ENCODE data around the gene THEMIS2.

THEMIS2 gene

DNA sequence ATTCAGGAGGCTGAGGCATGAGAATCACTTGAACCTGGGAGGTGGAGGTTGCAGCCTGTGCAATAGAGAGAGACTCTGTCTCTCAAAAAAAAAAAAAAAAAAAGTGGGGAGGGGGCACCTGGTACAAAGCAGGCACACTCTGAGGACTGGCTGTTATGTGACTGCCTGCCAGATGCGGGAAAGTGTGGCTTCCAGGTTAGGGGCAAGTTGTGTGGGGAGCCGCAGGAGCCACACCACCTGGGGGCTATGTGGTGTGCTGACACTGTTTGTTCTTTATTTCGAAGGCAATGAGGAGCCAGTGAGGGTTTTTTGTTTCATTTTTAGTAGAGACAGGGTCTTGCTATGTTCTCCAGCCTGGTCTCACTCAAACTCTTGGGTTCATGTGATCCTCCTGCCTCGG is 5.7 kb downstream of the THEMIS2 start:
- no peak overlapping the region for H3K4me3 ChIP-seq (ENCODE audit: severe bottlenecking)
- H3K36me3 ChIP-seq (ENCODE audit: low read depth) = no peaks in the 10 kb centered on the region
- ATAC-seq (ENCODE audit: low read depth) (no peak), DNase-seq (ENCODE audit: low spot score) (no peak)
- no peaks in the 10 kb centered on the region for H3K27me3 ChIP-seq (ENCODE audit: insufficient read depth, poor library complexity, severe bottlenecking)
- peaks cover 8% of the 10 kb centered on the region for H3K4me1 ChIP-seq (ENCODE audit: insufficient read depth, poor library complexity, severe bottlenecking)
- no peaks in the 10 kb centered on the region for H3K9me3 ChIP-seq (ENCODE audit: severe bottlenecking)
- no peak overlapping the region for H3K27ac ChIP-seq (ENCODE audit: poor library complexity, severe bottlenecking)
- TF ChIP-seq, protein P1, sequence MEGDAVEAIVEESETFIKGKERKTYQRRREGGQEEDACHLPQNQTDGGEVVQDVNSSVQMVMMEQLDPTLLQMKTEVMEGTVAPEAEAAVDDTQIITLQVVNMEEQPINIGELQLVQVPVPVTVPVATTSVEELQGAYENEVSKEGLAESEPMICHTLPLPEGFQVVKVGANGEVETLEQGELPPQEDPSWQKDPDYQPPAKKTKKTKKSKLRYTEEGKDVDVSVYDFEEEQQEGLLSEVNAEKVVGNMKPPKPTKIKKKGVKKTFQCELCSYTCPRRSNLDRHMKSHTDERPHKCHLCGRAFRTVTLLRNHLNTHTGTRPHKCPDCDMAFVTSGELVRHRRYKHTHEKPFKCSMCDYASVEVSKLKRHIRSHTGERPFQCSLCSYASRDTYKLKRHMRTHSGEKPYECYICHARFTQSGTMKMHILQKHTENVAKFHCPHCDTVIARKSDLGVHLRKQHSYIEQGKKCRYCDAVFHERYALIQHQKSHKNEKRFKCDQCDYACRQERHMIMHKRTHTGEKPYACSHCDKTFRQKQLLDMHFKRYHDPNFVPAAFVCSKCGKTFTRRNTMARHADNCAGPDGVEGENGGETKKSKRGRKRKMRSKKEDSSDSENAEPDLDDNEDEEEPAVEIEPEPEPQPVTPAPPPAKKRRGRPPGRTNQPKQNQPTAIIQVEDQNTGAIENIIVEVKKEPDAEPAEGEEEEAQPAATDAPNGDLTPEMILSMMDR (IDR thresholded peaks at IDR 0.05; ENCODE audit: poor library complexity, severe bottlenecking) = no peak

DNA sequence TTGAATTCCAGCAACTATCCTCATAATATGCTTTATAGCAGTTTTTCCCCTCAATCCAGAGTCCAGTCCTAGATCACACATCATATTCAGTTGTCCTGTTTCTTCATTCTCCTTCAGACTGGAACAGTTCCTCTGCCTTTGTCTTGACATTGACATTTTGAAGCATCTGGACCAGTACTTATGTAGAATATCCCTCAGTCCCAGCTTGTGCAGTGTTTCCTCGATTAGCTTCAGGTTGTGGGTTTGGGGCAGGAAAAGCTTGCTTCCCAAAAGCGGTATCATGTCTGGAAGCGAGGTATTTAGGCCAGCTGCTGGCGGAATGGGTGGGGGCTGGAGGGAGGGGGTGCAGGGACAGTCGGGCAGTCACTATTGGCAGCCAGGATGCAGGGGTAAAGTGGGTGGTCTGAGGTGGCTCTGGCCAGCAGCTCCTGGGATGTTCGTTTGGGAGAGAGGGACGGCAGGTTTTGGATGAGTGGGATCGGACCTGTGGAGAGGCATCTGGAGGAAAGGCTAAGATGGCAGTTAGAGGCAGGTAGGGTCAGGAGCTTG is 6.5 kb downstream of the THEMIS2 start:
- Histone ChIP-seq H3K4me1 (ENCODE audit: insufficient read depth, poor library complexity, severe bottlenecking) (peaks cover 8% of the 10 kb centered on the region), H3K27ac (ENCODE audit: poor library complexity, severe bottlenecking) (no peak overlapping the region), H3K27me3 (ENCODE audit: insufficient read depth, poor library complexity, severe bottlenecking) (no peaks in the 10 kb centered on the region), H3K9me3 (ENCODE audit: severe bottlenecking) (no peaks in the 10 kb centered on the region), H3K4me3 (ENCODE audit: severe bottlenecking) (no peak overlapping the region), H3K36me3 (ENCODE audit: low read depth) (no peaks in the 10 kb centered on the region)
- DNase-seq (ENCODE audit: low spot score) (no peak), ATAC-seq (ENCODE audit: low read depth) (no peak)
- TF ChIP-seq, protein P1 (IDR thresholded peaks at IDR 0.05; ENCODE audit: poor library complexity, severe bottlenecking) = no peak

DNA sequence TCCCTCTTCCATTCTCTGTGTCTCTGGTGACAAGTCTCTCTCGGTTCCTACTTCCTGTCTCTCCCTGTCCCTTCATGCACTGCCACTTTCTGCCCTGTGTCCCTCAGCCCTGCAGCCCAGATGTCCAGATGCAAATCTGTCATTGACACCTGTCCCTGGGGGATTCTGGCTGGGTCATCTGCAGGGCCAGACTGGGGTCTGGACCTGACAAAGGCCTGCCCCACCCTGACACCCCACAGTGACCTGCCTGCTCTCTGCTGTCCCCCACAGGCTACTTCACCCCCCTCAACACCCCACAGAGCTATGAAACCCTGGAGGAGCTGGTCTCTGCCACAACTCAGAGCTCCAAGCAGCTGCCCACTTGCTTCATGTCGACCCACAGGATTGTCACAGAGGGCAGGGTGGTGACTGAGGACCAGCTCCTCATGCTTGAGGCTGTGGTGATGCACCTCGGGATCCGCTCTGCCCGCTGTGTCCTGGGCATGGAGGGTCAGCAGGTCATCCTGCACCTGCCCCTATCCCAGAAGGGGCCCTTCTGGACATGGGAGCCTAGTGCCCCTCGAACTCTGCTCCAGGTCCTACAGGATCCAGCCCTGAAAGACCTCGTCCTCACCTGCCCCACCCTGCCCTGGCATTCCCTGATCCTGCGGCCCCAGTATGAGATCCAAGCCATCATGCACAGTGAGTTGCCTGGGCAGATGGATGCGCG is 7.2 kb downstream of the THEMIS2 start:
- Histone ChIP-seq H3K27me3 (ENCODE audit: insufficient read depth, poor library complexity, severe bottlenecking) (no peaks in the 10 kb centered on the region), H3K9me3 (ENCODE audit: severe bottlenecking) (no peaks in the 10 kb centered on the region), H3K27ac (ENCODE audit: poor library complexity, severe bottlenecking) (no peak overlapping the region), H3K4me3 (ENCODE audit: severe bottlenecking) (no peak overlapping the region), H3K4me1 (ENCODE audit: insufficient read depth, poor library complexity, severe bottlenecking) (peaks cover 8% of the 10 kb centered on the region), H3K36me3 (ENCODE audit: low read depth) (no peaks in the 10 kb centered on the region)
- DNase-seq (ENCODE audit: low spot score) (no peak), ATAC-seq (ENCODE audit: low read depth) (no peak)
- TF ChIP-seq, protein P1 (IDR thresholded peaks at IDR 0.05; ENCODE audit: poor library complexity, severe bottlenecking) = no peak

DNA sequence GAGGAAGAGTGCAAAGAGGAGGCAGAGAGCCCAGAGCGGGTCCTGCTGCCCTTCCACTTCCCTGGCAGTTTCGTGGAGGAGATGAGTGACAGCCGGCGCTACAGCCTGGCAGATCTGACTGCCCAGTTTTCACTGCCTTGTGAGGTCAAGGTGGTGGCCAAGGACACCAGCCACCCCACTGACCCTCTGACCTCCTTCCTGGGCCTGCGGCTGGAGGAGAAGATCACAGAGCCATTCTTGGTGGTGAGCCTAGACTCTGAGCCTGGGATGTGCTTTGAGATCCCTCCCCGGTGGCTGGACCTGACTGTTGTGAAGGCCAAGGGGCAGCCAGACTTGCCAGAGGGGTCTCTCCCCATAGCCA is 10.2 kb downstream of the THEMIS2 start:
- no peaks in the 10 kb centered on the region for H3K4me1 ChIP-seq (ENCODE audit: insufficient read depth, poor library complexity, severe bottlenecking)
- H3K27me3 ChIP-seq (ENCODE audit: insufficient read depth, poor library complexity, severe bottlenecking) = no peaks in the 10 kb centered on the region
- H3K27ac ChIP-seq (ENCODE audit: poor library complexity, severe bottlenecking) = no peak overlapping the region
- H3K9me3 ChIP-seq (ENCODE audit: severe bottlenecking) = no peaks in the 10 kb centered on the region
- no peak for ATAC-seq (ENCODE audit: low read depth)
- no peaks in the 10 kb centered on the region for H3K36me3 ChIP-seq (ENCODE audit: low read depth)
- TF ChIP-seq, protein P1 (IDR thresholded peaks at IDR 0.05; ENCODE audit: poor library complexity, severe bottlenecking) = no peak
- no peak overlapping the region for H3K4me3 ChIP-seq (ENCODE audit: severe bottlenecking)
- no peak for DNase-seq (ENCODE audit: low spot score)

DNA sequence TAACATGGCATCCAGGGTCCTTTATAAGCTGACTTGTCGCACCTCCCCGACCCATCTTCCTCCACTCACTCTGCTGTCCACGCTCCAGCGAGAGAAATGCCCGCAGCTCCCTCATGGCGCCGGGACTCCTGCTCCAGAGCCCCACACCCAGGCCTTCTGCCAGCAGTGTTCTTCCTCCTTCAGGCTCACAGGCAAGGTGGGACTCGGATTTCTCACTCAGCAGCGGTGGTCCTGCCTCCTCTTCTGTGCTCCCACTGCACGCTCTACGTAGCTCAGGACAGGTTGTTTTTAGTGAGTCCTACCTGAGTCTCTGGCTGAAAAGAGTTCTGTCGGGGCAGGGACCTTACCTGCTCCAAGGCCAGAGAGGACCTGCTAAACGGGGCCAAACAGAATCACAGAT is 11.2 kb downstream of the THEMIS2 start:
- TF ChIP-seq, protein P1 (IDR thresholded peaks at IDR 0.05; ENCODE audit: poor library complexity, severe bottlenecking) = no peak
- no peak overlapping the region for H3K27ac ChIP-seq (ENCODE audit: poor library complexity, severe bottlenecking)
- H3K9me3 ChIP-seq (ENCODE audit: severe bottlenecking) = no peaks in the 10 kb centered on the region
- DNase-seq (ENCODE audit: low spot score) (no peak), ATAC-seq (ENCODE audit: low read depth) (no peak)
- no peaks in the 10 kb centered on the region for H3K27me3 ChIP-seq (ENCODE audit: insufficient read depth, poor library complexity, severe bottlenecking)
- H3K36me3 ChIP-seq (ENCODE audit: low read depth) = 0 out of 2 replicates have a peak, but pooled peaks cover under 1% of the 10 kb centered on the region
- no peaks in the 10 kb centered on the region for H3K4me1 ChIP-seq (ENCODE audit: insufficient read depth, poor library complexity, severe bottlenecking)
- no peak overlapping the region for H3K4me3 ChIP-seq (ENCODE audit: severe bottlenecking)

Data from RWPE2 (cell line).